Upper lobe of left lung (tissue), 6 donors: ENCODE measurements around the gene TOR4A. TPM values are rescaled to one million over a fixed set of nuclear protein-coding genes. Genes with fewer than 3 reads are reported as not detected.

ENCODE experiments used
- ATAC-seq, 2 donors: fragments of 200-7000 bp; cut with Tn5 transposase; one replicate each; pipeline ENCODE4 v1.9.1; 2022; ENCODE audit warnings: mild to moderate bottlenecking in 2 of 2, moderate library complexity in 2 of 2; ENCODE audit not compliant: low FRiP score in 2 of 2
- DNase-seq, 2 donors: peaks; one replicate each; pipeline ENCODE4 v3.0.0-alpha.2; 2019 to 2020
- H3K27ac ChIP-seq, 4 donors: fragments of 200-600 bp; sonication (generic); one replicate each; pipeline ENCODE4 v1.5.1; 2016 to 2019
- H3K27me3 ChIP-seq, 4 donors: fragments of 200-600 bp; sonication (generic); one replicate each; pipeline ENCODE4 v1.5.1; 2017 to 2019
- H3K36me3 ChIP-seq, 4 donors: fragments of 200-600 bp; sonication (generic); one replicate each; pipeline ENCODE4 v1.5.1; 2016 to 2019
- H3K4me1 ChIP-seq, 4 donors: fragments of 200-600 bp; sonication (generic); one replicate each; pipeline ENCODE4 v1.5.1; 2018 to 2019
- H3K4me3 ChIP-seq, 4 donors: fragments of 200-600 bp; sonication (generic); one replicate each; pipeline ENCODE4 v1.5.1; 2017 to 2019; ENCODE audit warnings: mild to moderate bottlenecking in 2 of 4, moderate library complexity in 1 of 4
- H3K9me3 ChIP-seq, 4 donors: fragments of 200-600 bp; sonication (generic); one replicate each; pipeline ENCODE4 v1.5.1; 2018 to 2019
- EP300 ChIP-seq, 4 donors: sonication (generic); formaldehyde crosslinking; IDR thresholded peaks; one replicate each; pipeline ENCODE4 v1.5.1; 2017; ENCODE audit warnings: antibody characterized with exemption in 4 of 4, control low read depth in 2 of 4
- POLR2A ChIP-seq, 4 donors: fragments of 450-650 bp; IDR thresholded peaks; one replicate each; pipeline ENCODE4 v1.5.1; 2016 to 2017; ENCODE audit warnings: antibody characterized with exemption in 4 of 4, mild to moderate bottlenecking in 2 of 4
- POLR2AphosphoS5 ChIP-seq, 2 donors: sonication (generic); formaldehyde crosslinking; IDR thresholded peaks; one replicate each; pipeline ENCODE4 v1.5.1; 2017; ENCODE audit warnings: antibody characterized with exemption in 2 of 2
- WGBS, 2 donors: methylation state at CpG; one replicate each; pipeline ENCODE4 v1.1.5; 2017 to 2018; 5-methylcytosine and 5-hydroxymethylcytosine counted together
- total RNA-seq, 6 donors: library from RNA; depleted of rRNA in 4 of 6; stranded (reverse); fragments of >200 nt in 4 of 6; gene quantifications; one replicate each; pipeline versions ENCODE4 v1.1.0 to v1.2.1, GENCODE V29; 2016 to 2021
- TF ChIP-seq, protein P1 (sequence below), 6 experiments: fragments of 450-650 bp in 4 of 6; fragments of 200-600 bp in 2 of 6; sonication (generic) in 2 of 6; IDR thresholded peaks; one replicate each; pipeline ENCODE4 v1.5.1; 2016 to 2019; ENCODE audit warnings: antibody characterized with exemption in 6 of 6
- donor health status: DM: no; HTN: no; CAD: no; lungs with moderate emphysema.
- donor health status: DM: no; HTN: yes; CAD: no; lungs with severe emphysema.

TOR4A gene
- total RNA-seq, 6 donors from 2014 or later, result 31.5 to 62.6 (median 39.2) TPM

DNA sequence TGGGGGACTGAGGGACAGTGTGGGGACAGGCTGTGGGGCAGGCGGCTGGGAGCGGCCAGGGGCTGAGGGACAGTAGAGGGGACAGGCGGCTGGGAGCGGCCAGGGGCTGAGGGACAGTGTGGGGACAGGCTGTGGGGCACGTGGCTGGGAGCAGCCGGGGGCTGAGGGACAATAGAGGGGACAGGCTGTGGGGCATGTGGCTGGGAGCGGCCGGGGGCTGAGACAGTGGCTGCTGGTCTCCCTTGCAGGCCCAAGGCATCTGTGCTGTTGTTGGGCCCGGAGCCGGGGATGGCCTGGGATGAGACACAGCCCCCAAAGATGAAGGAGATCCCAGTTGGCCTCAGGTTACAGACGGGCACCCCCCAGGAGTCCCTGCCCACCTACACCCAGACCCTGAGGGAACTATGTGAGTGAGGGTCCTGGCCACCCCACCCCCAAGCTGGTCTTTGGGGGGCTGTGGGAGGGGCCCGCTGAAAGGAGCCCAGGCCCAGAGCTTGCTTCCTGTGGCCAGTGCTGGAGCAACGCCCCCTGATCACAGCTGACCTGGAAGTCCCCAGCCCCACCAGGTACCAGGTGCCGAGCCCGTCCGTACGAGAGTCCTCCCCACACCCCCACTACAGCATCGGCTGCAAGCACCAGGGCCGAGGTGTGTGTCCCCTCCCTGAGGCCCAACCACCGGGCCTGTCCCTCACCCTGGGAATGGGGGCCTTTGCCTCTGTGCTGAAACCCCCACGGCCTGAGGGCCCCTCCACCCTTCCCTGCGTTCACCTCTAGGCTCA, 25.8 kb upstream of the TOR4A start:
- H3K36me3 ChIP-seq, result peaks cover 0 to 5% (median 3%) of the 10 kb centered on the region in 4 donors
- no peaks in the 10 kb centered on the region for H3K27me3 ChIP-seq
- no peak overlapping the region for H3K27ac ChIP-seq
- DNase-seq, result peak in 1 of 2 donors; percentile 74
- 88 to 92% methylated on average over 11 to 22 of the region's 22 CpGs for WGBS, 2 donors
- H3K9me3 ChIP-seq, result no peaks in the 10 kb centered on the region
- TF ChIP-seq, protein P1, sequence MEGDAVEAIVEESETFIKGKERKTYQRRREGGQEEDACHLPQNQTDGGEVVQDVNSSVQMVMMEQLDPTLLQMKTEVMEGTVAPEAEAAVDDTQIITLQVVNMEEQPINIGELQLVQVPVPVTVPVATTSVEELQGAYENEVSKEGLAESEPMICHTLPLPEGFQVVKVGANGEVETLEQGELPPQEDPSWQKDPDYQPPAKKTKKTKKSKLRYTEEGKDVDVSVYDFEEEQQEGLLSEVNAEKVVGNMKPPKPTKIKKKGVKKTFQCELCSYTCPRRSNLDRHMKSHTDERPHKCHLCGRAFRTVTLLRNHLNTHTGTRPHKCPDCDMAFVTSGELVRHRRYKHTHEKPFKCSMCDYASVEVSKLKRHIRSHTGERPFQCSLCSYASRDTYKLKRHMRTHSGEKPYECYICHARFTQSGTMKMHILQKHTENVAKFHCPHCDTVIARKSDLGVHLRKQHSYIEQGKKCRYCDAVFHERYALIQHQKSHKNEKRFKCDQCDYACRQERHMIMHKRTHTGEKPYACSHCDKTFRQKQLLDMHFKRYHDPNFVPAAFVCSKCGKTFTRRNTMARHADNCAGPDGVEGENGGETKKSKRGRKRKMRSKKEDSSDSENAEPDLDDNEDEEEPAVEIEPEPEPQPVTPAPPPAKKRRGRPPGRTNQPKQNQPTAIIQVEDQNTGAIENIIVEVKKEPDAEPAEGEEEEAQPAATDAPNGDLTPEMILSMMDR (IDR thresholded peaks at IDR 0.05), result no peak
- no peak for TF ChIP-seq EP300 (IDR thresholded peaks at IDR 0.05)
- TF ChIP-seq POLR2A (IDR thresholded peaks at IDR 0.05), result no peak
- no peak for TF ChIP-seq POLR2AphosphoS5 (IDR thresholded peaks at IDR 0.05)
- no peak overlapping the region for H3K4me3 ChIP-seq
- peaks cover 18 to 35% (median 24%) of the 10 kb centered on the region in 4 donors for H3K4me1 ChIP-seq
- no peak for ATAC-seq

DNA sequence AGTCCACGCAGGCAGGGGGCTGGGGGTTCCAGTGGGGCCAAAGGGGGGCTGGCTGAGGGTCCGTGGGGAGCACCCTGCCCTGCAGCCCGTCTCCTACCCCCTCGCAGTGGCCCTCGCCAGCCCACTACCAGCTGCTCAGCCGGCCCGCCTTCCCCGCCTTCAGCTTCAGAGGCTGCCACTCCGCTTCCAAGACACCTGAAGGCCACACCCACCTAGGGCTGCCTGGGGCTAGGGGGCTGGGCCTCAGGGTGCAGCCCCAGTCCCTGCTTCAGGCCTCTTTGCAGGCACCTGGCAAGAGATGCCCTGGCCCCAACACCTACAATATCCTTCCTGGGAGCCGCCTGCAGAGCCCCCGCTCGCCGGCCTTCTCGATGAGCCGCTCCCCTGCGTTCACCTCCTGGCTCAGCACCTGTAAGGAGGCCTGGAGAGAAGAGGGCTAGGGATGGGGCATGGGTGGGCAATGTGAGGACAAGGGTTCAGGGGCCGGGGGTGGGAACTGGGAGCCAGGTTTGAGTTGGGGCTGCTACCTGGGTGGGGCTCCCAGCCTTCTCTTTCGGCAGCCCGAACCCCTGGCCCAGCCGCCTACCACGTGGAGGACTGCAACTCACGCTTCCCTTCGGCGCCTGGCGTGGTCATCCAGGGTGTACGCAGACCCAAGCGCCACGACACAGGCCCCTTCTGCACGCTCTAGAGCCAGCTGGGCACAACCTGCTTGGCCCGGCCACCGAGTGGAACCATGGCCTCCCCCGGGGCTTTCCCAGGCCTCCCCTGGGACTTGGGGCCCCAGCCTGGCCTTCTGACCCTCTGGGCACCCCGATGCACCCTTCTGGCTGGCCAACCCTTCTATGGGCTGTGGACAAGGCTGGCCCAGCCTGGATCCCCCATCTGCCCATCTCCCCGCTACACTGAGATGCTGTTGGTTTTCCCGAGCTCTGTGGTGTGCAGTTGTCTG, 24.7 kb upstream of the TOR4A start:
- WGBS, 2 donors, result 91 to 98% methylated on average over 17 to 33 of the region's 35 CpGs
- H3K4me3 ChIP-seq, result no peak overlapping the region
- TF ChIP-seq POLR2A (IDR thresholded peaks at IDR 0.05), result no peak
- TF ChIP-seq, protein P1 (IDR thresholded peaks at IDR 0.05), result no peak
- TF ChIP-seq EP300 (IDR thresholded peaks at IDR 0.05), result no peak
- no peak for TF ChIP-seq POLR2AphosphoS5 (IDR thresholded peaks at IDR 0.05)
- H3K27ac ChIP-seq, result no peak overlapping the region
- no peaks in the 10 kb centered on the region for H3K9me3 ChIP-seq
- H3K36me3 ChIP-seq, result peaks cover 0 to 14% (median 9%) of the 10 kb centered on the region in 4 donors
- H3K4me1 ChIP-seq, result peaks cover 23 to 34% (median 25%) of the 10 kb centered on the region in 4 donors
- H3K27me3 ChIP-seq, result no peaks in the 10 kb centered on the region
- peak in 1 of 2 donors; percentile 80 for DNase-seq
- no peak for ATAC-seq

DNA sequence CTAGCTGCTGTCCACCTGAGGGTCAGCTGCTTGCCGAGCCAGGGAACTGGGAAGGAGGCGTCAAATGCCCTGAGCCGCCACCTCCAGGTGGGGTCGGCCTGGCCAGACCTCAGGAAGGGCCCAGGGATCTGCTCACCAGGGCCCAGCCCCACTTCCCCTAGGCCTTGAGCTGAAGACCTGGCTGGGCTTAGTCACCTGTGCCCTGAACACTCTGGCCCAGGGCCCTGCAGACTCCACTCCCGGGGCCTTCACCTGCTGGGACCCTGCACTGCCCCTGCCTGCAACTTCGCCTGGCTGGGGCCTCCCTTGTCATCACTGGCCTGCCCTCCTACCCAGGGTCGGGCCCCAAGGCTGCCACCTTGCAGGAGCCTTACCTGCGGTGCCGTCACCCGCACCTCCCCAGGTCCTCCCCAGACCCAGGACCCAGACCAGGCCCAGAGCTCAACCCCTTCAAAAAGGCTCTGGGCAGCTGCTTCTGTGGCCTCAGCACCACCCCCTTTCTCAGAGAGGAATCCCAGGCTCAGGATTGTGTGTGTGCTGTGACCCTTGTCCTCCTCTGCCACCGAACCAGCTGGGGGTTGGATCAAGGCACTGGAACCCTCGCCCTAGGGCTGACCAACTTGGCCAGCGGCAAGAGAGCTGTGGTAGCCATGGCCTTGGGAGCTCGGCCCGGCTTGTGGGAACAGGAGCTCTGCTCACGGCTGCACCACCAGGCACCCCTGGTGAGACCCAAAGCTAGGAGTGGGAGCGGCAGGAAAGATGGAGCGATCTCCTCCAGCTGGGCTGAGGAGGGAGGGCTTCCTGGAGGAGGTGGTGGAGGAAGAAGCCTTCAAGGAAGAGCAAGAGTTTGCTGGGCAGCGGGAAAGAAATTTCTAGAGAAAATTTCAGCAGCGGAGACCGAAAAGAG, 23.6 kb upstream of the TOR4A start:
- no peak for TF ChIP-seq POLR2A (IDR thresholded peaks at IDR 0.05)
- TF ChIP-seq, protein P1 (IDR thresholded peaks at IDR 0.05), result no peak
- TF ChIP-seq EP300 (IDR thresholded peaks at IDR 0.05), result no peak
- TF ChIP-seq POLR2AphosphoS5 (IDR thresholded peaks at IDR 0.05), result no peak
- Histone ChIP-seq H3K36me3 (peaks cover 2 to 23% (median 15%) of the 10 kb centered on the region in 4 donors), H3K4me1 (peaks cover 23 to 30% (median 25%) of the 10 kb centered on the region in 4 donors), H3K4me3 (peak overlapping the region; percentile 64 to 100 (median 100)), H3K27me3 (no peaks in the 10 kb centered on the region), H3K27ac (peak overlapping the region; percentile 57 to 92 (median 80)), H3K9me3 (no peaks in the 10 kb centered on the region)
- WGBS, 2 donors, result 53 to 68% methylated on average over 6 to 21 of the region's 21 CpGs
- DNase-seq (peak in 1 of 2 donors; percentile 71), ATAC-seq (no peak)
